ENCODE measurements around the gene GALNT9. TPM values are rescaled to one million over a fixed set of nuclear protein-coding genes. Genes with fewer than 3 reads are reported as not detected.

Gene GALNT9
- total RNA-seq, 1 experiment from 2014 or later = 2.6 TPM

- ChIA-PET CTCF (no interaction called here), POLR2A (no interaction called here), RAD21 (ENCODE audit: low non-redundant PET in 1 of 2, low total read pairs in 2 of 2, uncharacterized antibody in 2 of 2, unreplicated experiment in 2 of 2) (no interaction called here)
- H3K36me3 ChIP-seq (ENCODE audit: control insufficient read depth in 1 of 2, insufficient read depth in 2 of 2, low read length in 2 of 2) = no peaks in the 10 kb centered on the region
- no peaks in the 10 kb centered on the region for H3K9me2 ChIP-seq (ENCODE audit: insufficient read depth)
- no peak for DNase-seq (ENCODE audit: low read depth, low spot score)
- no peaks in the 10 kb centered on the region for H3K79me2 ChIP-seq (ENCODE audit: insufficient read depth, low read length)
- no peak overlapping the region for H3K9ac ChIP-seq (ENCODE audit: low read length)
- H3K4me1 ChIP-seq (ENCODE audit: control insufficient read depth in 1 of 2, insufficient read depth in 2 of 2, low read length in 2 of 2) = no peaks in the 10 kb centered on the region; a peak in 1 of 4 replicates
- TF ChIP-seq EGR1 (IDR thresholded peaks at IDR 0.05; ENCODE audit: low read depth) (no peak), YY1 (IDR thresholded peaks at IDR 0.05; ENCODE audit: extremely low read depth, insufficient replicate concordance, low read depth, low read length) (no peak), CBX3 (IDR thresholded peaks at IDR 0.05; ENCODE audit: low read depth) (no peak), EZH2phosphoT487 (IDR thresholded peaks at IDR 0.05; ENCODE audit: borderline replicate concordance) (no peak), JUND (IDR thresholded peaks at IDR 0.05) (no peak), TCF7L2 (IDR thresholded peaks at IDR 0.05; ENCODE audit: borderline replicate concordance, extremely low read depth, insufficient read depth, insufficient read length) (no peak), FOSL1 (IDR thresholded peaks at IDR 0.05; ENCODE audit: low read depth) (no peak), ZNF274 (IDR thresholded peaks at IDR 0.05; ENCODE audit: low read depth, low read length) (no peak), SRF (IDR thresholded peaks at IDR 0.05; ENCODE audit: low read depth) (no peak), ZFX (IDR thresholded peaks at IDR 0.05) (no peak), CTCF (IDR thresholded peaks at IDR 0.05 in 2 of 3, conservative IDR thresholded peaks at IDR 0.05 in 1 of 3; ENCODE audit: borderline replicate concordance in 1 of 3, insufficient read depth in 1 of 3, low read depth in 2 of 3, low read length in 2 of 3) (no peak), POLR2A (IDR thresholded peaks at IDR 0.05; ENCODE audit: borderline replicate concordance, extremely low read depth, insufficient read depth, insufficient read length) (no peak), ZBTB33 (IDR thresholded peaks at IDR 0.05; ENCODE audit: extremely low read depth, insufficient replicate concordance, low read length) (no peak), POLR2AphosphoS5 (IDR thresholded peaks at IDR 0.05; ENCODE audit: low read depth, low read length) (no peak), REST (IDR thresholded peaks at IDR 0.05; ENCODE audit: low read depth) (no peak), ATF3 (IDR thresholded peaks at IDR 0.05) (no peak), RAD21 (IDR thresholded peaks at IDR 0.05; ENCODE audit: low read depth) (no peak), ELF1 (IDR thresholded peaks at IDR 0.05; ENCODE audit: borderline replicate concordance, low read depth) (no peak)
- no peaks in the 10 kb centered on the region for H3K9me3 ChIP-seq (ENCODE audit: control insufficient read depth in 1 of 2, insufficient read depth in 1 of 2, low read depth in 1 of 2, low read length in 2 of 2)
- no peak overlapping the region for H2AFZ ChIP-seq (ENCODE audit: low read depth, low read length, poor library complexity, severe bottlenecking)
- H3K27ac ChIP-seq (ENCODE audit: low read depth, low read length) = no peak overlapping the region
- no peak overlapping the region for H3K4me3 ChIP-seq (replicated peaks in 1 of 2; ENCODE audit: low read depth in 1 of 2, low read length in 2 of 2)
- no peaks in the 10 kb centered on the region for H4K20me1 ChIP-seq (ENCODE audit: insufficient read depth)
- no TSS peak for BruUV-seq (replicated peaks)
- no peaks in the 10 kb centered on the region for H3K27me3 ChIP-seq (ENCODE audit: insufficient read depth, low read length)
- intact Hi-C loops (cut with micrococcal nuclease) = no loop called here
- H3K4me2 ChIP-seq (ENCODE audit: low read length) = no peak overlapping the region
- ATAC-seq = no peak
Measured at GRCh38 chr12:132330549-132330881, 1.1 kb upstream of the GALNT9 start.

Data from HCT116 (cell line).